ENCODE measurements around the gene CNTNAP2. TPM values are rescaled to one million over a fixed set of nuclear protein-coding genes. Genes with fewer than 3 reads are reported as not detected.

Gene CNTNAP2
- total and polyA plus RNA-seq, 2 of the 4 experiments (the other 2 are of a cell fraction), result not detected

DNA sequence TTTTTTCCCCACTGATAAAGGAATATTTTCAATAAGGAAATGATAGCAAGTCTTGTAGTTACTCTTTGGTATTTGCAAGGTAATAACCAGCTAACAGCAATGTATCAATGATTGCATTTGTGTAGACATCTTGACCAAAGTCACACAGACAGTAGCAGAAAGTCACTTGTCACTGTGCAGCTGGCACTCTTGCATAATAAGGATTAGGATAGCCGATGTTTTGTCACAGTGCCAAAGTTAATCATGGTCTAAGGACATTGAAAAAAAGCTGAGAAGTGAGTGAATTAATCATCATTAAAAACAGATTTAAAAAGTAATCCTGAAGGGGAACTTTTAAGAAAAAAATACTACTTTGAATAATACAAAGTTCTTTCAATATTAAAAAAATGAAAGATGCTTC is 1639.7 kb downstream of the CNTNAP2 start:
- no TSS peak for BruUV-seq (replicated peaks)
- Histone ChIP-seq H3K79me1 (ENCODE audit: low read depth in 1 of 2, low read length in 2 of 2) (no peaks in the 10 kb centered on the region), H3K56ac (ENCODE audit: extremely low read depth, insufficient read depth, low read length) (no peak overlapping the region), H2BK5ac (ENCODE audit: low read depth, low read length, poor library complexity, severe bottlenecking) (no peak overlapping the region), H4K20me1 (ENCODE audit: insufficient read depth, low read length) (no peaks in the 10 kb centered on the region), H2BK20ac (ENCODE audit: low read depth, low read length) (no peak overlapping the region), H3K9me1 (ENCODE audit: insufficient read depth, low read length) (no peaks in the 10 kb centered on the region), H4K91ac (ENCODE audit: insufficient read depth, low read depth, low read length) (no peak overlapping the region), H3K14ac (replicated peaks; ENCODE audit: low read depth, low read length) (no peak overlapping the region), H3K18ac (ENCODE audit: low read depth, low read length) (no peak overlapping the region), H2BK15ac (ENCODE audit: low read depth, low read length) (no peak overlapping the region), H3K4ac (ENCODE audit: low read depth, low read length) (no peak overlapping the region), H2AK5ac (ENCODE audit: low read depth, low read length) (no peak overlapping the region), H3K9ac (ENCODE audit: low read depth, low read length) (no peak overlapping the region), H3K36me3 (ENCODE audit: control insufficient read depth, insufficient read depth, low read length) (no peaks in the 10 kb centered on the region), H2BK120ac (ENCODE audit: low read depth, low read length) (no peak overlapping the region), H3K4me3 (ENCODE audit: insufficient read depth, low read depth, low read length) (no peak overlapping the region), H3K9me3 (ENCODE audit: control insufficient read depth, insufficient read depth, low read length) (peaks cover 4% of the 10 kb centered on the region), H4K8ac (ENCODE audit: low read depth in 2 of 2, low read length in 2 of 2) (no peak overlapping the region), H2AK9ac (replicated peaks; ENCODE audit: low read depth, low read length, poor library complexity) (no peak overlapping the region), H3K4me1 (ENCODE audit: control insufficient read depth, insufficient read depth, low read length) (no peaks in the 10 kb centered on the region), H4K5ac (ENCODE audit: low read depth, low read length) (no peak overlapping the region), H3K27ac (ENCODE audit: insufficient read depth, low read length) (no peak overlapping the region), H2AFZ (replicated peaks; ENCODE audit: low read length, poor library complexity) (no peak overlapping the region), H3K4me2 (ENCODE audit: low read depth, low read length) (no peak overlapping the region), H3K23ac (ENCODE audit: low read depth, low read length) (no peak overlapping the region), H3K27me3 (ENCODE audit: control insufficient read depth, insufficient read depth, low read length) (no peaks in the 10 kb centered on the region)
- CTCF ChIA-PET, result no interaction called here
- TF ChIP-seq CEBPB (IDR thresholded peaks at IDR 0.05; ENCODE audit: low read depth, low read length), result no peak
- POLR2A ChIA-PET (ENCODE audit: unreplicated experiment), result no interaction called here
- intact Hi-C loops (cut with micrococcal nuclease) (no loop called here), dilution Hi-C loops (cut with HindIII; ENCODE audit: low sequenced_read_pairs, unreplicated experiment) (no loop called here), in situ Hi-C loops (cut with MboI; ENCODE audit: low sequenced_read_pairs) (no loop called here)
- DNase-seq (no peak), ATAC-seq (ENCODE audit: low read depth) (no peak)
- WGBS, 2 experiments (ENCODE audit: extremely low coverage in 2 of 2, insufficient read length in 1 of 2), result no CpG with 5 or more reads among the region's 1 CpG
